HepG2 (cell line): ENCODE data around the gene LCN12. TPM values are rescaled to one million over a fixed set of nuclear protein-coding genes. Genes with fewer than 3 reads are reported as not detected.

Source experiments
- ARID2 ChIP-seq: sonication (generic); formaldehyde crosslinking; IDR thresholded peaks from 2 replicates; pipeline ENCODE4 v1.8.1; 2022; ENCODE audit warnings: mild to moderate bottlenecking, missing genetic modification reagents, borderline replicate concordance
- ARNT2 ChIP-seq: sonication (generic); formaldehyde crosslinking; IDR thresholded peaks from 2 replicates; pipeline ENCODE4 v1.8.0; 2022; ENCODE audit warnings: mild to moderate bottlenecking, low read depth, missing genetic modification reagents, moderate library complexity
- ATF6 ChIP-seq: sonication (generic); formaldehyde crosslinking; conservative IDR thresholded peaks from 2 replicates; pipeline ENCODE4 v1.4.0; 2020; ENCODE audit warnings: missing genetic modification reagents
- BORCS8-MEF2B ChIP-seq: sonication (generic); formaldehyde crosslinking; IDR thresholded peaks from 2 replicates; pipeline ENCODE4 v1.8.0; 2022; ENCODE audit warnings: mild to moderate bottlenecking, missing genetic modification reagents
- CENPX ChIP-seq: sonication (generic); formaldehyde crosslinking; IDR thresholded peaks from 2 replicates; pipeline ENCODE4 v1.9.0; 2021; ENCODE audit warnings: mild to moderate bottlenecking, missing genetic modification reagents, moderate library complexity
- CHD2 ChIP-seq: IDR thresholded peaks from 2 replicates; pipeline ENCODE4 v1.6.1; 2011; ENCODE audit warnings: low read depth, low read length, improper control_type of control experiment
- DDIT3 ChIP-seq: sonication (generic); formaldehyde crosslinking; IDR thresholded peaks from 2 replicates; pipeline ENCODE4 v1.4.0; 2020; ENCODE audit warnings: mild to moderate bottlenecking, missing genetic modification reagents
- FOXK2 ChIP-seq: fragments of 450-650 bp; IDR thresholded peaks from 2 replicates; pipeline ENCODE4 v1.6.1; 2016
- HDAC2 ChIP-seq: sonication (generic); formaldehyde crosslinking; IDR thresholded peaks from 2 replicates; pipeline ENCODE4 v1.4.0; 2020; ENCODE audit warnings: missing genetic modification reagents
- HNRNPUL1 ChIP-seq: fragments of 200-400 bp; formaldehyde crosslinking; IDR thresholded peaks from 2 replicates; pipeline ENCODE4 v1.6.1; 2017; ENCODE audit warnings: low read depth, mild to moderate bottlenecking, low read length, moderate library complexity
- HOXA9 ChIP-seq: sonication (generic); formaldehyde crosslinking; IDR thresholded peaks from 2 replicates; pipeline ENCODE4 v1.8.1; 2022; ENCODE audit warnings: missing genetic modification reagents, mild to moderate bottlenecking, moderate library complexity, borderline replicate concordance
- KDM5B ChIP-seq: sonication (generic); formaldehyde crosslinking; IDR thresholded peaks from 2 replicates; pipeline ENCODE4 v1.4.0; 2020; ENCODE audit warnings: missing genetic modification reagents, mild to moderate bottlenecking, borderline replicate concordance
- KLF16 ChIP-seq, 2 experiments: sonication (generic) in 1 of 2; formaldehyde crosslinking in 1 of 2; IDR thresholded peaks; 2 replicates each; pipeline versions ENCODE4 v1.6.1 to v1.8.0; 2016 to 2023; ENCODE audit warnings: missing genetic modification reagents in 2 of 2, missing compliant biosample characterization in 1 of 2
- LBX2 ChIP-seq: sonication (generic); formaldehyde crosslinking; IDR thresholded peaks from 2 replicates; pipeline ENCODE4 v1.5.0; 2020; ENCODE audit warnings: missing genetic modification reagents, mild to moderate bottlenecking, borderline replicate concordance
- NR2C2 ChIP-seq: sonication (generic); formaldehyde crosslinking; IDR thresholded peaks from 2 replicates; pipeline ENCODE4 v1.4.0; 2020; ENCODE audit warnings: missing genetic modification reagents, mild to moderate bottlenecking, moderate library complexity, borderline replicate concordance
- PCBP1 ChIP-seq: fragments of 200-400 bp; formaldehyde crosslinking; IDR thresholded peaks from 2 replicates; pipeline ENCODE4 v1.6.1; 2017; ENCODE audit warnings: mild to moderate bottlenecking, low read depth, low read length, borderline replicate concordance
- RBFOX2 ChIP-seq: fragments of 200-400 bp; formaldehyde crosslinking; IDR thresholded peaks from 2 replicates; pipeline ENCODE4 v1.6.1; 2017; ENCODE audit warnings: low read depth, mild to moderate bottlenecking, low read length
- RCOR2 ChIP-seq: IDR thresholded peaks from 2 replicates; pipeline ENCODE4 v1.6.1; 2016; ENCODE audit warnings: missing biosample characterization, missing genetic modification reagents
- RFX1 ChIP-seq: fragments of 450-650 bp; IDR thresholded peaks from 2 replicates; pipeline ENCODE4 v1.6.1; 2017
- TAF1 ChIP-seq: sonication (generic); formaldehyde crosslinking; IDR thresholded peaks from 2 replicates; pipeline ENCODE4 v1.4.0; 2020; ENCODE audit warnings: missing genetic modification reagents
- ZMYM2 ChIP-seq: sonication (generic); formaldehyde crosslinking; IDR thresholded peaks from 2 replicates; pipeline ENCODE4 v1.8.0; 2022; ENCODE audit warnings: mild to moderate bottlenecking, missing genetic modification reagents
- ZNF253 ChIP-seq: sonication (generic); formaldehyde crosslinking; IDR thresholded peaks from 2 replicates; pipeline ENCODE4 v1.8.0; 2022; ENCODE audit warnings: mild to moderate bottlenecking, missing genetic modification reagents, borderline replicate concordance
- ZNF275 ChIP-seq: sonication (generic); formaldehyde crosslinking; IDR thresholded peaks from 2 replicates; pipeline ENCODE4 v1.8.0; 2022; ENCODE audit warnings: missing genetic modification reagents, mild to moderate bottlenecking, inconsistent platforms, borderline replicate concordance
- ZNF432 ChIP-seq: sonication (generic); formaldehyde crosslinking; IDR thresholded peaks from 2 replicates; pipeline ENCODE4 v1.5.0; 2020; ENCODE audit warnings: missing genetic modification reagents, mild to moderate bottlenecking, borderline replicate concordance
- ZNF451 ChIP-seq: sonication (generic); formaldehyde crosslinking; IDR thresholded peaks from 2 replicates; pipeline ENCODE4 v1.5.0; 2020; ENCODE audit warnings: mild to moderate bottlenecking, missing genetic modification reagents
- ZNF720 ChIP-seq: sonication (generic); formaldehyde crosslinking; IDR thresholded peaks from 2 replicates; pipeline ENCODE4 v1.4.0; 2020; ENCODE audit warnings: missing genetic modification reagents
- ZNF746 ChIP-seq: sonication (generic); formaldehyde crosslinking; IDR thresholded peaks from 2 replicates; pipeline ENCODE4 v1.8.0; 2022; ENCODE audit warnings: mild to moderate bottlenecking, missing genetic modification reagents
- ZSCAN29 ChIP-seq: sonication (generic); formaldehyde crosslinking; conservative IDR thresholded peaks from 2 replicates; pipeline ENCODE4 v1.4.0; 2020; ENCODE audit warnings: mild to moderate bottlenecking, missing genetic modification reagents
- polyA plus RNA-seq, 8 experiments: library from polyadenylated mRNA; depleted of rRNA in 3 of 8; stranded (reverse) in 7 of 8; unstranded in 1 of 8; fragments of >200 nt; fragmentation: Illumina TruSeq in 4 of 8; extraction: Trizol in 4 of 8; gene quantifications; 2 replicates each; pipeline versions ENCODE4 v1.2.1 to v1.2.3, GENCODE V29; 2011 to 2016; ENCODE audit warnings: low read depth in 4 of 8, missing spikeins in 1 of 8, mixed read lengths in 1 of 8; ENCODE audit not compliant: insufficient read depth in 1 of 8
- total RNA-seq, 5 experiments: library from RNA; depleted of rRNA; stranded (reverse); fragments of >200 nt; fragmentation: Illumina TruSeq; extraction: Trizol; gene quantifications; 2 replicates each; pipeline ENCODE4 v1.2.3, GENCODE V29; 2016; ENCODE audit warnings: low read depth in 1 of 5

Gene LCN12
- total and polyA plus RNA-seq, 2 of the 13 experiments (the other 11 are each of a cell fraction or from before 2014, with no cell fraction given): 3.4 to 6.9 TPM

GRCh38 chr9:136944519-136945332, 7.3 kb upstream of the LCN12 start, which contains the start of the genes C8G and FBXW5 (continued):
- TF ChIP-seq NR2C2 (CRISPR knock-in tag): peak; percentile 90
- no peak for TF ChIP-seq HOXA9 (CRISPR knock-in tag)
- no peak; the same call in 1 of the 2 replicates for TF ChIP-seq KDM5B
- TF ChIP-seq ARID2 (CRISPR knock-in tag): no peak
- no peak for TF ChIP-seq CHD2
- TF ChIP-seq HNRNPUL1: no peak
- no peak for TF ChIP-seq BORCS8-MEF2B (CRISPR knock-in tag)
- TF ChIP-seq ZNF432: no peak
- no peak; the same call in 1 of the 2 replicates for TF ChIP-seq ZSCAN29 (CRISPR knock-in tag)
- peak in 1 of 2 experiments; percentile 63; a peak in 1 of 4 replicates for TF ChIP-seq KLF16 (CRISPR knock-in tag; IDR thresholded peaks at IDR 0.05)
- no peak for TF ChIP-seq RFX1
- TF ChIP-seq ARNT2: no peak
- TF ChIP-seq DDIT3 (CRISPR knock-in tag): no peak
- TF ChIP-seq CENPX: no peak
- TF ChIP-seq HDAC2 (CRISPR knock-in tag): peak; percentile 30
- no peak for TF ChIP-seq ATF6 (CRISPR knock-in tag)
- peak; percentile 57; the same call in 1 of the 2 replicates for TF ChIP-seq FOXK2
- no peak for TF ChIP-seq ZNF451 (CRISPR knock-in tag)
- TF ChIP-seq ZMYM2 (CRISPR knock-in tag): peak; percentile 98
- TF ChIP-seq LBX2 (CRISPR knock-in tag): no peak
- no peak for TF ChIP-seq RBFOX2
- peak; percentile 57; the same call in 1 of the 2 replicates for TF ChIP-seq RCOR2 (CRISPR knock-in tag)
- TF ChIP-seq PCBP1: no peak
- TF ChIP-seq ZNF253 (CRISPR knock-in tag): no peak
- no peak for TF ChIP-seq ZNF746 (CRISPR knock-in tag)
- TF ChIP-seq ZNF275 (CRISPR knock-in tag): no peak
- no peak for TF ChIP-seq ZNF720 (CRISPR knock-in tag)
- TF ChIP-seq TAF1: no peak
